Activated CD8-positive, alpha-beta memory T cell treated with anti-CD3 and anti-CD28 coated beads for 1 hour (primary cell): ENCODE results near the gene TBC1D8.
"Not testable (repeated sequence)": the region's sequence is repeated elsewhere in the genome, so short reads cannot be mapped to it uniquely, and the experiment has no call there.

Source experiments
- DNase-seq, 2 donors: peaks; one replicate each; pipeline ENCODE4 v3.0.0-alpha.2; 2020; ENCODE audit warnings: low read depth in 1 of 2; ENCODE audit errors: extremely low read depth in 1 of 2

TBC1D8 gene

DNA sequence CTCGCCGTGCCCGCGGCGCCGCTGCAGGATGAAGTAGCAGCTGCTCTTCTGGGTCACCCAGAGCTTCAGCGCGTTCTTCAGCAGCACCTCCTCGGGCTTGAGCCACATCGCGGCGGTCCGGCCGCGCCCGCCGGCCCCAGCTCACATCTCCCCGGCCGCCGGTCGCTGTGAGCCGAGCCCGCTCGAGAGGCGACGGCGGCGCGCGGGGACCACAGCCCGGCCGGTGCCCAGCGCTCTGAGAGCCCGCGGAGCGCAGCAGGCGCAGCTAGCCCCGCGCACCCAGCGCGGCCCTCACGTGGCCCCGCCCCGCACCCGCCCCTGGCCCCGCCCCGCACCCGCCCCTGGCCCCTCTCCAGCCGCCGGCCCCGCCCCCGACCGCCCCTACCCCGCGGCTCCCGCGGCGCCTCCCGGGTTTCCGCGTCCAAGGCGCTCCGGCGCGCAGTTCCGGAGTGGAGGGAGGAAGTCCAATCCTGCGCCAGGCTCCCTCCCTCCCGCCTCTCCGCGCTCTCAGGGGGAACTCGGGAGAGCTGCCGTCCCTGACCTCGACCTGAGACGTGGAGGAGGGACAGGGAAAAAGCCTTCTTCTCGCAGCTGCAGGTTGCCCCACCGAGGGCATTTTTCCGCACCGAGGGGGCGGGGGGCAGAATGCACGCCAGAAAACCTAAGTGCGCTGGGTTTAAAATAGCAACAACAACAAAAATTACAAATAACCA is at the start of gene TBC1D8:
Gene TBC1D8 (minus strand): TSS at position 237 of the 713 bp plus-strand sequence. CDS start 129 bp downstream, at position 108.
- peak; percentile 5 to 39 for DNase-seq

GRCh38 chr2:101200676-101201075 is 49.5 kb upstream of the TBC1D8 start:
- DNase-seq: no peak

DNA sequence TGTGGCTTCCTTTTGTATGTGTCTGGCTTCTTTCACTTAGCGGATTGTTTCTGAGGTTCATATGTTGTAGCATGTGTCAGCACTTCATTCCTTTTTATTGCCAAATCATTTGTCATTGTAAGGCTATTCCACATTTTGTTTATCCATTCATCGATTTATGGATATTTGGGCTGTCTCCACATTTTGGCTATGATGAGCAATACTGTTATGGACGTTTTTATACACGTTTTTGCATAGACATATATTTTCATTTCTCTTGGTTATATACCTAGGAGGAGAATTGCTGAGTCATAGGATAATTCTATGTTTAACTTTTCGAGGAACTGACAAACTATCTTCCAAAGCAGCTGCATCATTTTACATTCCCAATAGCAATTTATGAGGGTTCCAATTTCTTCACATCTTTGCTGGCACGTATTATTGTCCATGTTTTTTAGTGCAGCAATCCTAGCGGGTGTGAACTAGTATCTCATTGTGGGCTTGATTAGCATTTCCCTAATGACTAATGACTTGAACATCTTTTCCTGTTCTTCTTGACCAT is 48.1 kb upstream of the TBC1D8 start:
- no peak for DNase-seq

DNA sequence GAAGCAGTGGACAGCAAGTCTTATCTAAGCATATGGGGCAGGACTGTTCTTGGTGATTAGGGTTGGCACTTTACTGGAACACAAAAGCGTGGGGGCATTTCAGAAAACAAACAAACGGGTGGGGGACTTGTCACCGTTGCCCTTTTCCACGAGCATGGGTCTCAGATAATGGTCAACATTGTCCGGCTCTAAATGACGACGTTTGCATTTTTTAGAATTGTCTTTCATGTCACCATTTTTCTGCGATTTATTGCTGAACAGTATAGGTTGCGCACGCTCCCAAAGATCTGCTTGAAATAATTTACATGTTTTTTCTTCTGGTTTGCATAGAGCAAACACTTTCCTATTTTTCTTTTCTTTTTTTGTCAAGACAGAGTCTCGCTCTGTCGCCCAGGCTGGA is 46.6 kb upstream of the TBC1D8 start:
- DNase-seq: no peak

DNA sequence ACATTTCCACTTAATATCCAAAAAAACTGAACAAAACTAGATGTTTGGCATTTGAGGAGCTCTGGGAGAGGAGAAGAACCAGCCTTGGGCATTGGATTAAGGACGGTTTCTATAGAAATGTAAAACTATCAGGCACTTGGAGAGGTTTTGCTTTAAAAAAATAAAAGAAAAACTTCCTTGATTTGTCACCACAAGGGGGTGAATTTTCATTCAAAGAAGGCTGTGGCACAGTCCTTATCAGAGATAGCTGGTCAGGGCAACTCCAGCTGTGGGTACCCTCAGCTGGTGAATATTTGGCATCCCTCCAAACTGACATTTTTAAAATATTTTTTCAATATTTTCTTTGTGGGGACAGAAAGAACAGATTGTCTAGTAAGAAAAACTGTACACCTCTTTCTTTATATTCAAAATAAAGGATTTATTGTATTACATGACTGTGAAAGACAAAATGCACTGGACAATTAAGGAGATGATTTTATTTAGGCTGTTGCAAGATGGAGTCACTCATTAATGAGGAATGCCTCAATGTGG is 46.1 kb upstream of the TBC1D8 start:
- no peak for DNase-seq

GRCh38 chr2:101195871-101196661 is 44.9 kb upstream of the TBC1D8 start:
- DNase-seq: no peak

- DNase-seq: no peak
Observed at GRCh38 chr2:101193033-101193626, 41.9 kb upstream of the TBC1D8 start.

- no peak for DNase-seq
Observed at GRCh38 chr2:101190747-101191516, 39.8 kb upstream of the TBC1D8 start.

GRCh38 chr2:101188683-101189405 is 37.7 kb upstream of the TBC1D8 start:
- no peak for DNase-seq

GRCh38 chr2:101187131-101187530 is 35.9 kb upstream of the TBC1D8 start:
- no peak for DNase-seq

DNA sequence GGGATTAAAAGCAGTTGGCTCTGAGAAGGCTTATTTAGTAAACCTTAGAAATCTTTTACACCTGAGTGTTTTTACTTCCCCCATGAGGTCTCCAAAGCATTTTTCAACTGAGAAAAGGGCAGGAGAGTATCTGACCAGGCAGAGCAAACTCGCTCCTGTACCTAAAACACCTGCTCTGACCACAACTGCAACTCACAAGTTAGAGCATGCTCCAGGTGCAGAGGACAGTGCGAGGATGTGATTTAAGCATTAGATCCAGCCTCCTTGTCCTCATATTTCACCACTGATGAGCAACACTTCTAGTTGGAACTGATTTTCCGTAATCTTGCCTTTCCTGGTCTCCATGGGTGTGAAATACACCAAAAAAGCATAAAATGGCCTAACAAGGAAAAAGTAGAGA is 34.5 kb upstream of the TBC1D8 start:
- no peak for DNase-seq

DNA sequence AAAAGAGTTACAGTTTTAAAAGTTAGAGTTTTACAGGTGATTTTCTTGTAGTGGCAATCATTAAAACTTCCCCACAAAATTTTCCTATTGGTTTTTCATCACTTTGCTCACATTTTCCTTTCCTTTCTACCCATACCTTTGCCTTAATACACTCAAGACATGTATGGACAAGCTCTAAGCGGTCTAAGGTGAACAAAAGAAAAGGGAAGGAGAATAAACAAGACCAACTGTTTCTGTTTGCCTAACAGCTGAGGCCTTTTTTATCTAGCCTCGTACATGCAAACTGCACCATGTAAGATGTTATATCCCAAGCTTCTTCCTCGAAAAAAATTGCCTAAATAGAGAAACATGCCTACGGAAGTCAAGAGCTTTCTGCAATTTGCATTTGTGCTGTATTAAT is 33.9 kb upstream of the TBC1D8 start:
- no peak for DNase-seq

- no peak for DNase-seq
Observed at GRCh38 chr2:101179982-101180381, 28.8 kb upstream of the TBC1D8 start.

GRCh38 chr2:101176803-101177202 is 25.6 kb upstream of the TBC1D8 start:
- DNase-seq: no peak

GRCh38 chr2:101175991-101176390 is 24.8 kb upstream of the TBC1D8 start:
- DNase-seq: no peak

- DNase-seq: no peak
Observed at GRCh38 chr2:101173707-101174295, 22.6 kb upstream of the TBC1D8 start.

GRCh38 chr2:101169822-101170221 is 18.6 kb upstream of the TBC1D8 start:
- DNase-seq: not testable (repeated sequence)

DNA sequence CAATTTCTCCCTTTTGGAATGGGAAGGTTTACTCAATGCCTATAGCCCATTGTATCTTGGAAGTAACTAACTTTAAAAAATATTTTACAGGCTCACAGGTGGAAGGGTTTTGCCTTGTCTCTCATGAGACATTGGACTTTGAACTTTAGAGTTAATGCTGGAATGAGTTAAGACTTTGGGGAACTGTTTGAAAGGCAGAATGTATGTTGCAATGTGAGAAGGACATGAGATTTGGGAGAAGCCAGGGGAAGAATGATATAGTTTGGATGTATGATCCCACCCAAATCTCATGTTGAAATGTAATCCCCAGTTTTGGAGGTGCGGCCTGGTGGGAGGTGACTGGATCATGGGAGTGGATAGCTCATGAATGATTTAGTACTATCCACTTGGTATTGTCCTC is 17.5 kb upstream of the TBC1D8 start:
- DNase-seq: no peak

DNA sequence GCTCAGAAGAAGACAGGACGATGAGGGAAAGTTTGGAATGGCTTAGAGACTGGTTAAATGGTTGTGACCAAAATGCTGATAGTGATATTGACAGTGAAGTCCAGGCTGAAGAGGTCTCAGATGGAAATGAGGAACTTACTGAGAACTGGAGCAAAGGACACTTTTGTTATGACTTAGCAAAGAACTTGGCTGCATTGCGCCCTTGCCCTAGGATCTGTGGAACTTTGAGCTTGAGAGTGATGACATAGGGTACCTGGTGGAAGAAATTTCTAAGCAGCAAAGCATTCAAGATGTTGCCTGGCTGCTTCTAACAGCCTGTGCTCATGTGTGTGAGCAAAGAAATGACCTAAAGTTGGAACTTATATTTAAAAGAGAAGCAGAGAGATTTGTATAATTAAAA is 16.4 kb upstream of the TBC1D8 start:
- not testable (repeated sequence) for DNase-seq

GRCh38 chr2:101164021-101164420 is 12.8 kb upstream of the TBC1D8 start:
- DNase-seq: no peak
